K562 (cell line): ENCODE data around the gene DIPK1B. TPM values are rescaled to one million over a fixed set of nuclear protein-coding genes. Genes with fewer than 3 reads are reported as not detected.
A peak's percentile ranks its signal among the peaks of the same experiment; 100 is the strongest.

Experiments
- BCLAF1 ChIP-seq, 2 experiments: fragments of 450-650 bp in 1 of 2; IDR thresholded peaks; 2 replicates each; pipeline ENCODE4 v1.6.1; 2011 to 2017; ENCODE audit warnings: low read depth in 2 of 2, antibody characterized with exemption in 1 of 2, borderline replicate concordance in 1 of 2, low read length in 1 of 2, mild to moderate bottlenecking in 1 of 2, mixed read lengths in 1 of 2; ENCODE audit not compliant: control insufficient read depth in 1 of 2
- DEAF1 ChIP-seq: fragments of 450-650 bp; formaldehyde crosslinking; IDR thresholded peaks from 2 replicates; pipeline ENCODE4 v1.4.0; 2020; ENCODE audit warnings: mild to moderate bottlenecking, moderate library complexity
- ETV6 ChIP-seq, 3 experiments: fragments of 150-350 bp in 1 of 3; sonication (generic) in 1 of 3; formaldehyde crosslinking in 1 of 3; IDR thresholded peaks; 2 replicates each; pipeline versions ENCODE4 v1.6.1 to v1.8.0; 2014 to 2022; ENCODE audit warnings: borderline replicate concordance in 2 of 3, low read depth in 2 of 3, antibody characterized with exemption in 1 of 3, low read length in 1 of 3, mild to moderate bottlenecking in 1 of 3, missing genetic modification reagents in 1 of 3
- KLF10 ChIP-seq: fragments of 250-450 bp; sonication (Bioruptor Pico); IDR thresholded peaks from 2 replicates; pipeline ENCODE4 v1.6.1; 2021; ENCODE audit warnings: matching md5 sums
- MITF ChIP-seq: IDR thresholded peaks from 2 replicates; pipeline ENCODE4 v1.6.1; 2014; ENCODE audit warnings: antibody characterized with exemption
- MLLT1 ChIP-seq, 2 experiments: fragments of 450-650 bp; IDR thresholded peaks; 2 replicates each; pipeline ENCODE4 v1.6.1; 2016
- PML ChIP-seq: IDR thresholded peaks from 2 replicates; pipeline ENCODE4 v1.6.1; 2012; ENCODE audit warnings: low read length, inconsistent platforms
- POU5F1 ChIP-seq: fragments of 150-350 bp; IDR thresholded peaks from 2 replicates; pipeline ENCODE4 v1.6.1; 2014; ENCODE audit warnings: borderline replicate concordance, low read length, low read depth, mild to moderate bottlenecking; ENCODE audit not compliant: partially characterized antibody
- RCOR1 ChIP-seq, 2 experiments: IDR thresholded peaks; 2 replicates each; pipeline ENCODE4 v1.6.1; 2012; ENCODE audit warnings: low read depth in 2 of 2, low read length in 2 of 2, borderline replicate concordance in 1 of 2, improper control_type of control experiment in 1 of 2
- RNF219 ChIP-seq: fragments of 250-450 bp; sonication (Bioruptor Pico); IDR thresholded peaks from 2 replicates; pipeline ENCODE4 v1.5.0; 2022; ENCODE audit warnings: mild to moderate bottlenecking
- SIN3B ChIP-seq: fragments of 450-650 bp; IDR thresholded peaks from 2 replicates; pipeline ENCODE4 v1.6.1; 2017; ENCODE audit warnings: low read depth, mild to moderate bottlenecking, moderate library complexity
- SREBF1 ChIP-seq: fragments of 150-350 bp; IDR thresholded peaks from 2 replicates; pipeline ENCODE4 v1.6.1; 2014; ENCODE audit warnings: antibody characterized with exemption, low read depth, low read length, borderline replicate concordance
- ZNF165 ChIP-seq: fragments of 250-450 bp; sonication (Bioruptor Pico); IDR thresholded peaks from 2 replicates; pipeline ENCODE4 v1.4.0; 2020; ENCODE audit warnings: borderline replicate concordance
- ZNF263 ChIP-seq: sonication (generic); formaldehyde crosslinking; IDR thresholded peaks from 2 replicates; pipeline ENCODE4 v1.8.0; 2022; ENCODE audit warnings: mild to moderate bottlenecking, missing genetic modification reagents, borderline replicate concordance
- ZNF311 ChIP-seq: fragments of 250-450 bp; sonication (Bioruptor Pico); IDR thresholded peaks from 2 replicates; pipeline ENCODE4 v1.4.0; 2020; ENCODE audit warnings: mild to moderate bottlenecking, moderate library complexity
- ZNF408 ChIP-seq: fragments of 250-450 bp; sonication (Bioruptor Pico); IDR thresholded peaks from 2 replicates; pipeline ENCODE4 v1.4.0; 2020; ENCODE audit warnings: low read depth, mild to moderate bottlenecking, moderate library complexity
- polyA plus RNA-seq, 8 experiments: library from polyadenylated mRNA; depleted of rRNA in 4 of 8; stranded (reverse) in 5 of 8; unstranded in 3 of 8; fragments of >200 nt; fragmentation: Nextera tagmentation in 2 of 8; fragmentation: Illumina TruSeq in 1 of 8; extraction: Ambion mirVana in 2 of 8; extraction: Trizol in 1 of 8; gene quantifications; 2 replicates each; pipeline versions ENCODE4 v1.2.1 to v1.2.3, GENCODE V29; 2011 to 2014; ENCODE audit warnings: inconsistent platforms in 1 of 8, missing spikeins in 1 of 8
- total RNA-seq, 7 experiments: library from RNA; depleted of rRNA in 6 of 7; stranded (reverse); fragments of >200 nt in 6 of 7; fragmentation: Illumina TruSeq in 2 of 7; extraction: Trizol in 2 of 7; gene quantifications; 2 replicates each; pipeline versions ENCODE4 v1.2.1 to v1.2.3, GENCODE V29; 2011 to 2021; ENCODE audit warnings: low replicate concordance in 1 of 7

DIPK1B gene
- total and polyA plus RNA-seq, 9 of the 15 experiments (the other 6 are each of a cell fraction or from before 2014, with no cell fraction given) = 0.08 to 22.3 (median 5.9) TPM

- TF ChIP-seq DEAF1 (no peak), ZNF165 (no peak), MITF (peak; percentile 35; the same call in 1 of the 2 replicates), SREBF1 (0 out of 2 replicates have a peak, but pooled peaks have one; percentile 47), ZNF263 (CRISPR knock-in tag) (peak; percentile 27; the same call in 1 of the 2 replicates), RCOR1 (IDR thresholded peaks at IDR 0.05; ENCODE audit: borderline replicate concordance in 1 of 2, low read depth in 2 of 2, low read length in 2 of 2) (peak; percentile 16 to 70; a peak in 3 of 4 replicates), BCLAF1 (IDR thresholded peaks at IDR 0.05; ENCODE audit: borderline replicate concordance in 1 of 2, control insufficient read depth in 1 of 2, low read depth in 2 of 2, low read length in 1 of 2) (peak in 1 of 2 experiments; percentile 86; a peak in 1 of 4 replicates), ZNF408 (CRISPR knock-in tag) (0 out of 2 replicates have a peak, but pooled peaks have one; percentile 9), SIN3B (peak; percentile 91), MLLT1 (IDR thresholded peaks at IDR 0.05) (peak in 1 of 2 experiments; percentile 41; a peak in 1 of 4 replicates), RNF219 (CRISPR knock-in tag) (no peak), ETV6 (IDR thresholded peaks at IDR 0.05; ENCODE audit: borderline replicate concordance in 1 of 2, low read depth in 2 of 2, low read length in 1 of 2) (0 out of 4 replicates have a peak, but pooled peaks of 1 of the 2 experiments have one; percentile 25), ETV6 (CRISPR knock-in tag; IDR thresholded peaks at IDR 0.05; ENCODE audit: borderline replicate concordance) (peak; percentile 76; the same call in 1 of the 2 replicates), ZNF311 (CRISPR knock-in tag) (0 out of 2 replicates have a peak, but pooled peaks have one; percentile 40), POU5F1 (peak; percentile 96), PML (peak; percentile 94), KLF10 (CRISPR knock-in tag) (no peak)
These were observed 15.7 kb downstream of the DIPK1B start (continued) for GRCh38 chr9:136728080-136728547.
